ENCODE data around the gene TMEM229B. TPM values are rescaled to one million over a fixed set of nuclear protein-coding genes. Genes with fewer than 3 reads are reported as not detected.

TMEM229B gene
- total and polyA plus RNA-seq, 2 of the 4 experiments (the other 2 are of a cell fraction) = under 0.01 TPM; not detected in 1

GRCh38 chr14:67520482-67520881 lies 32.0 kb upstream of the TMEM229B start (continued):
- TF ChIP-seq BHLHE40 (IDR thresholded peaks at IDR 0.05; ENCODE audit: low read depth, low read length) (no peak), MAZ (IDR thresholded peaks at IDR 0.05; ENCODE audit: borderline replicate concordance, low read depth, low read length) (no peak), RCOR1 (IDR thresholded peaks at IDR 0.05; ENCODE audit: insufficient replicate concordance, low read length) (no peak), POLR2A (IDR thresholded peaks at IDR 0.05; ENCODE audit: low read depth, low read length) (no peak), CHD1 (IDR thresholded peaks at IDR 0.05; ENCODE audit: low read depth, low read length) (no peak)

DNA sequence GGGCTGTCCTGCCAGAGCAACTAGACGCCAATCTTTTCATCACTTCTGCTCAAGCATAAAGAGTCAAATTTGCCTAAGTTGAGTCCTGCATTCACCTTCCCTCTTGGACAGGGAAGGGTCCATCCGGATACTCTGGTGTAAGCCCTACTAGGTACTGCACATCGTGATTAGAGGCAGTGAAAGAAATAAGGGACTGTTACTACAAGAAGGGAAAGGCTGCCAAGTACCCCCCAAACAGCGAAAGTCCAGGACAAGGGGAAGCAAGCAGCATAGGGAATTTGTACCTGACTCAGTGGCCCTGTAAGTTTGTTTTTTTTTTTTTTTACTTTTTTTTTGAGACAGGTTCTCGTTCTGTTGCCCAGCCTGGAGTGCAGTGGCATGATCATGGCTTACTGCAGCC lies 30.9 kb upstream of the TMEM229B start:
- Histone ChIP-seq H4K5ac (ENCODE audit: low read depth, low read length) (no peak overlapping the region), H3K27me3 (ENCODE audit: control insufficient read depth, insufficient read depth, low read length) (peaks cover 64% of the 10 kb centered on the region), H4K20me1 (ENCODE audit: insufficient read depth, low read length) (no peaks in the 10 kb centered on the region), H3K36me3 (ENCODE audit: control insufficient read depth, insufficient read depth, low read length) (no peaks in the 10 kb centered on the region), H3K4me2 (ENCODE audit: low read depth, low read length) (no peak overlapping the region), H2AFZ (replicated peaks; ENCODE audit: low read length, poor library complexity) (no peak overlapping the region), H3K27ac (ENCODE audit: insufficient read depth, low read length) (no peak overlapping the region), H2BK15ac (ENCODE audit: low read depth, low read length) (no peak overlapping the region), H3K14ac (replicated peaks; ENCODE audit: low read depth, low read length) (no peak overlapping the region), H3K56ac (ENCODE audit: extremely low read depth, insufficient read depth, low read length) (no peak overlapping the region), H2AK9ac (replicated peaks; ENCODE audit: low read depth, low read length, poor library complexity) (no peak overlapping the region), H3K4ac (ENCODE audit: low read depth, low read length) (no peak overlapping the region), H3K9ac (ENCODE audit: low read depth, low read length) (no peak overlapping the region), H3K4me3 (ENCODE audit: insufficient read depth, low read depth, low read length) (no peak overlapping the region), H2AK5ac (ENCODE audit: low read depth, low read length) (no peak overlapping the region), H3K23ac (ENCODE audit: low read depth, low read length) (no peak overlapping the region), H3K4me1 (ENCODE audit: control insufficient read depth, insufficient read depth, low read length) (no peaks in the 10 kb centered on the region), H2BK120ac (ENCODE audit: low read depth, low read length) (no peak overlapping the region), H3K18ac (ENCODE audit: low read depth, low read length) (no peak overlapping the region), H3K9me3 (ENCODE audit: control insufficient read depth, insufficient read depth, low read length) (no peaks in the 10 kb centered on the region), H4K8ac (ENCODE audit: low read depth in 2 of 2, low read length in 2 of 2) (no peak overlapping the region), H3K79me1 (ENCODE audit: low read depth in 1 of 2, low read length in 2 of 2) (no peaks in the 10 kb centered on the region), H2BK20ac (ENCODE audit: low read depth, low read length) (no peak overlapping the region), H2BK5ac (ENCODE audit: low read depth, low read length, poor library complexity, severe bottlenecking) (no peak overlapping the region), H4K91ac (ENCODE audit: insufficient read depth, low read depth, low read length) (no peak overlapping the region), H3K9me1 (ENCODE audit: insufficient read depth, low read length) (no peaks in the 10 kb centered on the region)
- BruUV-seq (replicated peaks) = no TSS peak
- dilution Hi-C loops (cut with HindIII; ENCODE audit: low sequenced_read_pairs, unreplicated experiment) (no loop called here), intact Hi-C loops (cut with micrococcal nuclease) (no loop called here), in situ Hi-C loops (cut with MboI; ENCODE audit: low sequenced_read_pairs) (no loop called here)
- WGBS, 2 experiments (ENCODE audit: extremely low coverage in 2 of 2, insufficient read length in 1 of 2) = no CpG with 5 or more reads among the region's 5 CpGs
- ATAC-seq (ENCODE audit: low read depth) (no peak), DNase-seq (no peak)
- CTCF ChIA-PET = interaction anchor here (0.8 kb wide), 1 partner anchor 57 kb away, joined by 4 read pairs; no protein-coding TSS in a partner anchor
- POLR2A ChIA-PET (ENCODE audit: unreplicated experiment) = no interaction called here
- TF ChIP-seq CEBPB (IDR thresholded peaks at IDR 0.05; ENCODE audit: low read depth, low read length) = no peak
- no peak for TF ChIP-seq SMC3 (IDR thresholded peaks at IDR 0.05; ENCODE audit: low read depth, low read length)
- no peak for TF ChIP-seq USF2 (IDR thresholded peaks at IDR 0.05; ENCODE audit: low read depth, low read length)
- TF ChIP-seq FOS (IDR thresholded peaks at IDR 0.05; ENCODE audit: low read depth, low read length) = no peak
- TF ChIP-seq RAD21 (IDR thresholded peaks at IDR 0.05; ENCODE audit: low read length) = no peak
- TF ChIP-seq POLR2A (IDR thresholded peaks at IDR 0.05; ENCODE audit: low read depth, low read length) = no peak
- no peak for TF ChIP-seq CHD1 (IDR thresholded peaks at IDR 0.05; ENCODE audit: low read depth, low read length)
- no peak for TF ChIP-seq MAZ (IDR thresholded peaks at IDR 0.05; ENCODE audit: borderline replicate concordance, low read depth, low read length)
- TF ChIP-seq BHLHE40 (IDR thresholded peaks at IDR 0.05; ENCODE audit: low read depth, low read length) = no peak
- no peak for TF ChIP-seq CTCF (conservative IDR thresholded peaks at IDR 0.05; ENCODE audit: low read depth, low read length)
- TF ChIP-seq MAFK (IDR thresholded peaks at IDR 0.05; ENCODE audit: low read depth, low read length) = no peak
- no peak for TF ChIP-seq MXI1 (IDR thresholded peaks at IDR 0.05; ENCODE audit: borderline replicate concordance, low read depth, low read length)
- TF ChIP-seq NFE2L2 (IDR thresholded peaks at IDR 0.05; ENCODE audit: low read depth, low read length) = no peak
- TF ChIP-seq RFX5 (IDR thresholded peaks at IDR 0.05; ENCODE audit: low read depth, low read length) = no peak
